ENCODE data around the gene SLC38A4. TPM values are rescaled to one million over a fixed set of nuclear protein-coding genes. Genes with fewer than 3 reads are reported as not detected.

SLC38A4 gene
- polyA plus RNA-seq, 1 of the 3 experiments (the other 2 are of a cell fraction), result 66.7 TPM

- TF ChIP-seq, protein P1, sequence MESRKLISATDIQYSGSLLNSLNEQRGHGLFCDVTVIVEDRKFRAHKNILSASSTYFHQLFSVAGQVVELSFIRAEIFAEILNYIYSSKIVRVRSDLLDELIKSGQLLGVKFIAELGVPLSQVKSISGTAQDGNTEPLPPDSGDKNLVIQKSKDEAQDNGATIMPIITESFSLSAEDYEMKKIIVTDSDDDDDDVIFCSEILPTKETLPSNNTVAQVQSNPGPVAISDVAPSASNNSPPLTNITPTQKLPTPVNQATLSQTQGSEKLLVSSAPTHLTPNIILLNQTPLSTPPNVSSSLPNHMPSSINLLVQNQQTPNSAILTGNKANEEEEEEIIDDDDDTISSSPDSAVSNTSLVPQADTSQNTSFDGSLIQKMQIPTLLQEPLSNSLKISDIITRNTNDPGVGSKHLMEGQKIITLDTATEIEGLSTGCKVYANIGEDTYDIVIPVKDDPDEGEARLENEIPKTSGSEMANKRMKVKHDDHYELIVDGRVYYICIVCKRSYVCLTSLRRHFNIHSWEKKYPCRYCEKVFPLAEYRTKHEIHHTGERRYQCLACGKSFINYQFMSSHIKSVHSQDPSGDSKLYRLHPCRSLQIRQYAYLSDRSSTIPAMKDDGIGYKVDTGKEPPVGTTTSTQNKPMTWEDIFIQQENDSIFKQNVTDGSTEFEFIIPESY (IDR thresholded peaks at IDR 0.05; ENCODE audit: borderline replicate concordance, low read depth), result no peak
- TF ChIP-seq, protein P2, sequence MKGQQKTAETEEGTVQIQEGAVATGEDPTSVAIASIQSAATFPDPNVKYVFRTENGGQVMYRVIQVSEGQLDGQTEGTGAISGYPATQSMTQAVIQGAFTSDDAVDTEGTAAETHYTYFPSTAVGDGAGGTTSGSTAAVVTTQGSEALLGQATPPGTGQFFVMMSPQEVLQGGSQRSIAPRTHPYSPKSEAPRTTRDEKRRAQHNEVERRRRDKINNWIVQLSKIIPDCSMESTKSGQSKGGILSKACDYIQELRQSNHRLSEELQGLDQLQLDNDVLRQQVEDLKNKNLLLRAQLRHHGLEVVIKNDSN (IDR thresholded peaks at IDR 0.05; ENCODE audit: borderline replicate concordance, low read depth), result no peak
- TF ChIP-seq GATA2 (CRISPR knock-in tag; IDR thresholded peaks at IDR 0.05) (no peak), MEF2A (IDR thresholded peaks at IDR 0.05; ENCODE audit: borderline replicate concordance, low read depth) (no peak), REST (IDR thresholded peaks at IDR 0.05; ENCODE audit: low read depth, low read length) (no peak)
These were observed 55.2 kb downstream of the SLC38A4 start (continued) for GRCh38 chr12:46770501-46771183.

GRCh38 chr12:46764005-46764404 is 61.8 kb downstream of the SLC38A4 start:
- POLR2A ChIA-PET, result no interaction called here

More at GRCh38 chr12:46764005-46764404, 61.8 kb downstream of the SLC38A4 start:
- Histone ChIP-seq H3K27me3 (ENCODE audit: insufficient read depth) (no peaks in the 10 kb centered on the region), H3K27ac (ENCODE audit: low read depth in 2 of 2, low read length in 1 of 2) (no peak overlapping the region), H3K9me3 (no peaks in the 10 kb centered on the region), H3K4me1 (ENCODE audit: control insufficient read depth in 1 of 2, insufficient read depth in 2 of 2, low read depth in 1 of 2, low read length in 1 of 2) (no peaks in the 10 kb centered on the region), H3K79me2 (ENCODE audit: insufficient read depth) (no peaks in the 10 kb centered on the region), H3F3A (replicated peaks; ENCODE audit: insufficient read depth) (no peaks in the 10 kb centered on the region), H3K36me3 (replicated peaks in 1 of 2; ENCODE audit: control insufficient read depth in 1 of 2, insufficient read depth in 2 of 2, low read length in 1 of 2) (peaks cover 40 to 45% of the 10 kb centered on the region in 2 experiments), H3K4me2 (no peak overlapping the region), H2AFZ (ENCODE audit: low read depth) (no peak overlapping the region), H3K4me3 (ENCODE audit: low read depth in 2 of 2, low read length in 1 of 2) (no peak overlapping the region), H3K9me2 (no peaks in the 10 kb centered on the region), H4K20me1 (ENCODE audit: insufficient read depth) (no peaks in the 10 kb centered on the region), H3K9ac (no peak overlapping the region)
- no peak for DNase-seq
- no peak for TF ChIP-seq EZH2phosphoT487 (IDR thresholded peaks at IDR 0.05; ENCODE audit: borderline replicate concordance, low read depth)
- TF ChIP-seq, protein P1 (IDR thresholded peaks at IDR 0.05; ENCODE audit: borderline replicate concordance, low read depth), result no peak
- WGBS (ENCODE audit: low lambda C conversion rate), result 41% methylated on average over 3 of the region's 3 CpGs
- CTCF ChIA-PET, result no interaction called here

Measured in SK-N-SH (cell line).